Right lobe of liver (tissue), 4 donors: Measurements from ENCODE around the gene THEM4.

Source experiments
- CTCF ChIP-seq, 4 donors: fragments of 200-600 bp in 3 of 4; fragments of 450-650 bp in 1 of 4; IDR thresholded peaks; one replicate each; pipeline versions ENCODE4 v1.5.1 to v1.8.0; 2016 to 2022; ENCODE audit warnings: antibody characterized with exemption in 4 of 4, mild to moderate bottlenecking in 2 of 4
- POLR2A ChIP-seq: fragments of 450-650 bp; IDR thresholded peaks from one replicate; pipeline ENCODE4 v1.6.1; 2017; ENCODE audit warnings: antibody characterized with exemption, mild to moderate bottlenecking
- donor health status: DM: no; HTN: no; CAD: no.
- donor health status: DM: no; HTN: no; CAD: no.
- donor health status: DM: no; HTN: yes; CAD: no.

- TF ChIP-seq POLR2A (no peak), CTCF (IDR thresholded peaks at IDR 0.05) (no peak)
Observed at GRCh38 chr1:151837197-151837596, 72.1 kb downstream of the THEM4 start.
